HG02938 (cell line): ENCODE data around the gene ZNF862.
"Not testable (repeated sequence)": the region's sequence is repeated elsewhere in the genome, so short reads cannot be mapped to it uniquely, and the experiment has no call there.

Experiments
- ATAC-seq: cut with Tn5 transposase; IDR thresholded peaks from one replicate; pipeline ENCODE4 v1.9.1; 2021; ENCODE audit warnings: mild to moderate bottlenecking, moderate library complexity; ENCODE audit not compliant: unreplicated experiment

ZNF862 gene

DNA sequence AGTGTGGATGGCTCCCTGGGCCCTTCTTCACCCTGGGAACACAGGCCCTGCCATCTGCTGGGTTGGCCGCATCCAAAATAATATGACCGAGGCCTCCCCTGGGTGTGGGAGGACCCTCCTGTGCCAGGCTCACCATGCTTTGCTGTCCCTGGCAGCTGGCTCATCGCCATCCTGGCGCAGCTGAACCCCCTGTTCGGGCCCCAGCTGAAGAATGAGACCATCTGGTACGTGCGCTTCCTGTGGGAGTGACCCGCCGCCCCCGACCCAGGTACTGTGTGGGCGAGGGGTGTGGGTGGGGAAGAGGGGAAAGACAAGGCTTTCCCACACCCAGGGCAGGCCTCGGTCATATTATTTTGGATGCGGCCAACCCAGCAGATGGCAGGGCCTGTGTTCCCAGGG, 40.3 kb downstream of the ZNF862 start:
- no peak for ATAC-seq

DNA sequence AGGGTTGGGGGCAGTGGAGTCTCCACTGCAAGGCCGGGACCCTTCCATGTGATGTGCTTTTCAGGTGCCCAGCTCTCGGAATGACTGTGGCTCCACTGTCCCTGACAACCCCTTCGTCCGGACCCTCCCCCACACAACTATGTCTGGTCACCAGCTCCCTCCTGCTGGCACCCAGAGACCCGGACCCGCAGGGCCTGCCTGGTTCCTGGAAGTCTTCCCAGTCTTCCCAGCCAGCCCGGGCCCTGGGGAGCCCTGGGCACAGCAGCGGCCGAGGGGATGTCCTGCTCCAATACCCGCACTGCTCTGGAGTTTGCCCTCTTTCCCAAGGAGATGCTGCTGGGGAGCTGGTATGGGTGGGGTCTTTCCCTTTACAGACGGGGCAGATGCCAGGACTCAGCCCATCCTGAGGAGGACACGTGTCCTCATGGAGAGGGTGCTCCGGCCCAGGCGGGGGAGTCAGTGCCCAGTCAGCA, 41.1 kb downstream of the ZNF862 start:
- ATAC-seq, result no peak

DNA sequence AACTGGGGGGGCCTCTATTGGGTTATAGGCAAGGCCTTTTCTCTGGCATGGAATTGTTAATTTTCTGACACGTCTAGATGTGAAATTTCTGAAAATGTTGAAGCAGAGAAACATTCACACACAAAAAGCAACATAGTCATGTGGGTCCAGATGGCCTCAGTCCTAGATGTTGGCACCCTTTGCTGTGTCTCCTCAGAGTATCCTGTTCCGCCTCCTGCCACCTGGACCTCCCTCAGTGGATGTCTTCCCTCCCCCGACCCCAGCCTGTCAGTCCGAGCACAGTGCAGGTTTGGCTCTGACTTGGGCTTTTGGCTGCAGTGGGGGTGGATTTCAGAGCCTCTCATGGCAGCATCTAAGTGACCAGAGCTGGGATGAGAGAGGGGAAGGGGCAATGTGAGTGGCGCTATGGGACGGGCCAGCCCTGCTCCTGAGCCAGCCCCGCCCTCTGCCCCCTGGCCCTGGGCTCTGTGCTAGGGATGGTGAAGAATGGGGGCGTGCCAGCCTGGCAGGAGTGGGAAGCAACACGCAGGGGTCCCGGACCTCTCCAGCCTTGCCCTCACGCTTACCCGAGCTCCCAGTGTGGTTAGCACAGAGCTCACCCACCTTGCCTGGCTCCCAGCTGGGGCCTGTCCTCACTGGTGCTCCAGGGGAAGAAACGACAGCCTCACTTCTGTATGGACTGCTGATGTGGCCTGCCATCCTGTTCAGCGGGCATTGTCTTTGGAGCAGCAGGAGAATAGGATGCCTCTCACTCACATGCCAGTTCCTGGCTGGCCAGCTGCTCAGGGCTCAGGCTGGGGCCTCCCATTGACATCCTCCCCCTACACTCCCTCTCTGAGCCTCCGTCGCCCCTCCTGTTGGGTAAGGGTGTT, 41.8 kb downstream of the ZNF862 start:
- ATAC-seq, result no peak

DNA sequence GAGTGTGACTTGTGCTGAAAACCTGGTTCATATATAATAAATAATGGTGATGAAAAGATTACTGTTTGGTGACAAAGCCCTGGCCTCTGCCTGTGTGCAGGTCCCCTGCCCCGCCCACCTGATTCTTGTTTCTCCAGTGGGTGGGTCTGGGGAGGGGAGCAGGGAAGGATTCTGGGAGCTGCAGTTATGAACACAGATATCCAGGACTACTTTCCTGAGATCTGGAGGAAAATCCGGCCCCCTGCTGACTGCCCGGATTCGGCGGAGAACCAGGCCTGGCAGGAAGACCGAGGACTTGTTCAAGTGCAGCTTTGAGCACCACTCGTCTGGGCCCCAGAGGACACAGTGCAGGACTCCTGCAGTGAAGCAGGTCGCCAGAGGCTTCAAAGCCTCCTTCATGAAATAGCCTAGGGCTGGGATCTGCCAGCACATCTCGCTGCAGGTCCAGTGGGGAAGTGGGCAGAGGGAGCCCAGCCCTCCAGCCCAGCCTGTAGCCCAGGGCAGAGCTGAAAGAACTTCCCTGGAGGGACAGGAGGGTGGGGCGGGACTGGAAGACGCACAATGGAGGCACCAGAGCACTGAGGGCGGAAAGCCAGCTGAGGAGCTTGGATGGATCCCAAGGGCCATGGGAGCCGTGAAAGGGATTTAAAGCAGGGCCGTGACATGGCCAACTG, 42.6 kb downstream of the ZNF862 start:
- ATAC-seq, result no peak

DNA sequence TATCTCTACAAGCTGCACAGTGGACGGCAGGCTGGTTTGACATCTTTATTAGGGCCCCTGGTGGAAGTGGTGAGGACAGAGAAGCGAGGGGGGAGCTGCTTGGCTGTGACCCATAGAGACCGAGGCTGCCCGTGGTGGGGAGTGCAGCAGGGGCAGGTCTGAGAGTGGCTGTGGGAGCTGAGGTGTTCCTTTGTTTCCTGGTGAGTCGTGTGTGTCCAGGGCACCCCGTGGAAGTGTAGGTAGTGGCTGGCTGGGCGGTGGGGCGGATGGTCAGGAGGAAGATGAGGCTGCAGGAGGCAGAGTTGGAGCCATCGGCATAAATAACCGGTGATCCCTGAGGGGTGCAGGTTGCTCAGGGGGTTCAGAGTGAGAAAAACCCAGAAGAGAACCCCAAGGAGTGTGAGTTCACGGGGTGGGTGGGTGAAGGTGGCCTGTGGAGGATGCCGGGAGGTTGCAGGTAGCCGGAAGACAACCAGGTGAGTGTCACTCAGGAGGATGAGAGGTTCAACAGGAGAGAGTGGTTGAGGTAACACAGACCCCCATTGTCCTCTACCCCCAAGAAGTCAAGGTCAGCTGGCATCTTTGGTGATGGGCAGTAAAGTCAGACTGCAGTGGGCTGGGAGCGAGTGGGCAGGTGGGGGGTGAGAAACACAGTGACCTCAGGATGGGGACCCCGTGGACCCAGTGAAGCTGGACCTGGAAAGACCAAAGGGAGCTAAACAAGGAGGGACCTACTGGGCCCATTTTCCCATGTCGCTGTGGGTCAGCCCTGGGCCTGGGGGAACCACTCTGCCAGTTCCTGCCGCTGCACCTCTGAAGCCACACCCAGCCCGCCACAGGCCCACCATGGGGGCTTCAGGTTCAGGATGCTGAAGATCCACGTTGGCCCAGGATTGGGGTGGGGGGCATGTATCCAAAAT, 43.4 kb downstream of the ZNF862 start:
- no peak for ATAC-seq

DNA sequence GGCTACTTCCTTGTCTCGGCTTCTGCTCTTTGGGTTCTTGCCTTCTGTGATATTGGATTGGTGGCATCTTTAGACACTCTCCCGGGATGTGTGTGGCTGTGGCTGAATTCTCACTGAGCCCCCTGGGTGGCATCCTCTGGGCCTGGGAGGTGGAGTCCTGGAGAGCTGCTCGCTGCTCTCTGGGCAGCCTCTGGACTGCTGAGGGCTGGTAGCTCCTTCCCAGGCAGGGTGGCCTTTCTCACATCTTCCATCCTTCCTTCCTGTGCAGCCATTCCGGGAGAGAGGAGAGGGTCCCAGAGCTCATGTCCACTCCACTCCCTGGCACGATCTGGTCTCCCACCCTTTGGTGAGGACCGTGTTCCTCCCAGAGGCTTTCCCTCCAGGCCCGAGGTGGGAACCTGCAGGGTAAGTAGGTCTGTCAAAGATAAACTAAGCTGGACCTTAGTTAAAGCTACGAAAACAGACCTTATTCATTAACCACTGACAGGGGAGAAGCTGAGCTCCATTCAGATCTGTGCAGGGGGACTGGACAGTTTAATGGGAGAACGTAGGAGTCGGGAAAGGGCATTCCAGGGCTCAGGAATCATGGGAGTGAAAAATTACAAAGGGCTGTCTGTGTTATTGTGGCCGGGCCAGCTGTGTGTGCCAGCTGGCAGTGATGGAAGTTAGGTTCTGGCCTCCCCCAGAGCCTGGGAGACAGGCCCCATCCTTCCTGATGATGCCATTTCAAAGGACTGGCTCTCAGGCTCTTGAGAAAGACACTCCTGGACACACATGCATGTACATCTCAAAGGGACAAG, 44.3 kb downstream of the ZNF862 start:
- ATAC-seq, result no peak

DNA sequence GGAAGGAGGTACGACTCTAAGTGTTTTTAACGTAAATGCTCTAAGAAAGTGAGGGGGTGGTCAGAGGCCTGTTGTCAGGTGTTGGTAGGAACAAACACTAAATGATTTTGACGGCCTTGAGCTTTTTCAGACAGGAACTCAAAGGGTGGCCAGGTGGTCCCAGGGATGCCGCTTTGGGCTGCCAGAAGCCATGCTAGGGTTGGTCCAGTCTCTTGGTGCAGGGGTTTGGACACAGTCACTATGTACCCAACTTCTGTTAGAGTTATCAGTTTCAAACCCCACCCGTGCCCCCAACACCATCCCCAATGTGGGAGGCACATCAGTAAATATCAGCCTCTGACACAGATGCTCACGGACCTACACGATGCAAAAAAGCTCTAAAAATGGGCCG, 44.9 kb downstream of the ZNF862 start:
- no peak for ATAC-seq

DNA sequence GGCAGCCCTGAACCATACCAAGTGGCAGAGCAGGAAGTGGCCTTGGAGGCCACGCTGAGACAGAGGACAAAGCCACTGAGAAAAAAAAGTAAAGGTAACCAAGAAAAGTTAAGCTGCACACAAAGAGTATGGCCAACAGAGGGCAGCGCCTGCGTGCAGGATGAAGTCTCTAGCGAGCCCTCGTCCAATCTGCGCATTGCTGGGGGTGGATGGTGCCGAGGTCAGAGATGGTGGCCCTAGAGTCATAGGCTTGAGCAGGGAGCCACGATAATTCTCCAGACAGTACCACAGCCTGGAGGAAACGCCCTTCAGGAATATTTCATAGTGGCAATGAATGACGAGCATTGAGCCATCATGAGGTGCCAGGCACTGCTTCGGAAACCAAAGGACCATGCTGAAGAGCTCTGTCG, 45.3 kb downstream of the ZNF862 start:
- peak; percentile 78 for ATAC-seq

DNA sequence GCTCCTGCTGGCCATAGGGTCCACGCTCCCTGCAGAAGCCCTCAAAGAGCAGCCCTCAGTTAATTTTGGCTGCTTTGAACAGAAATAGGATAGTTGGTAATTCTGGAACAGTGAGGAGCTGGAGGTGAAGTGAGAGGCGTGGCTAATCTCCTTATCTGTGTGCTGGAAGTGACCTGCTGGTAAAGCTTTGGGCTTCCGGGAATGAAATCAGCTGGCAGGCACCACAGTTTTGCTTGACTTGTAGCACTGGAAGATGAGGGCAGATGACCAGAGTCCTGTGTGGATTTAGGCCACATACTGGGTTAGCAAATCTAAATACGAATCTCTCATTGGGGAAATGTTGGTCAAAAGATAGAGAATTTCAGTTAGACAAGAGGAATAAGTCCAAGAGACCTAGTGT, 45.8 kb downstream of the ZNF862 start:
- ATAC-seq, result no peak

DNA sequence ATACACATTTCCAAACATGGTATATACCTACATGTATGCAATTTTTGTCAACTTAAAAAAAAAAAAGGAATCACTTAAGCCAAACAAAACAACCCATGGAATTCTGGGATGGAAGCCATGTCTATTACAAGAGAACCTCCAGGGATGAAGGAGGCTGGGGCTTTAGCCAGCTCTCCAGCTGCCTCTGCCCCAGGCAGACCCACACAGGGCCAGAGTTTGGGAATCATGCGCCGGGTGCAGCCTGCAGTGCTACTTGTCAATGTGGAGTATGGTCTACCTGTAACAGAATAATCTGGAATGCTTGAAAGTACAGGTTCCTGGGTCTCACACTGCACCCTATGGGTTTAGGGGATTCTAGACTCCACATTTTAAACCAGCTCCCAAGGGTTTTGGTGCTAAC, 46.4 kb downstream of the ZNF862 start:
- no peak for ATAC-seq

DNA sequence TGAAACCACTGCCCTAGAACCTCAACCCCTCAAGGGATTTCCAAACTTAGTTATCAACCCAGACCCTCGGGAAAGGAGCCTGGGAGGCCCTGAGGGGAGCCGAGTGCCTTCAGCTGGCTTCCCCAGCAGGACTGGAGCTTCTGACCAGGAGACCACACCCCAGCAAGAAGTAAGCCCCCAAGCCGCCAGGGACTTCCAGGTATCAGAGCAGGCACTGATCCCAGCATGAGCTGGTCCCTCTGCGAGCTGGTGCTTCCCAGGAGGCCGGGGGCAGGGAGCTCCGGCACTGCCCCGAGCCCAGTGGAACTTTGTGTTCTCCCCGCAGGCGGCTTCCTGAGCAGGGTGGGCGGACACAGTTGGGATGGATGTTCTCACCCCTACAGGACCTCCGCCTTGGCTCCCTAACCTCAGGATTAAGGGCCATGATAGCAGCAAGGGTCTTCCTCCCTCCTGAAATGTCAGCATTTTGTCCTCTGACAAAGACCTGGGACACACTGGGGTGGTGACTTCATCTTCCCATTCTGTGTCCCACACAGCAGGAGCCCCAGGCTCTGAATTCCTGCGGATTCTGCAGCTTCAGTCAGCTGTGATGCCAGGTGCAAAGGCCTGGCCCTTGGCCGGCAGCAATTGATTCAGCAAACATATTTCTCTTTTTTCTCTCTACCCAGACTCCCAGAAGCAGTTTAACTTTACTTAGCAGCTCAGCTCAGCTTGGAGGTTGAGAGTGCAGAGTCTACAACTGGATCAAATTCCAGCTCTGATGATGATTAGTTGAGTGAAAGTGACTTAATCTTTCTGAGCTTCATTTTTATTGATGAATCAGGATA, 47.2 kb downstream of the ZNF862 start:
- ATAC-seq, result no peak

DNA sequence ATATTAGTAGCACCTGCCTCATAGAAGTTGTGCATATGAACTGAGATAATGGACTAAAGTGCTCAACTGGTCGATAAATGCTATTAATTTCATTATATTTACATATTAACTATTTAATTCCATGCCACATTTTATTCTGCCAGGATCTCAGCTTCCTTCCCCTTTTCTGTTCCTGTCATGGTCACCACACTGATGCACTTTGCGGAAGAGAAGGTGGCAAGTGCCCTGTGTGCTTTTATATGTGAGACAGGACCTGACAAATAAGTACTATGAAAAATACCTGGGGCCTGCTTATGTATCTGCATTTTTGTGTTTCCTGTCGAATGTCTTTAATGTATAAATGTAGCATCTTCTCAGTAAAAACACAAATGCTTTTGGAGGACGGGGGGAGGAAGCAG, 47.8 kb downstream of the ZNF862 start:
- no peak for ATAC-seq

DNA sequence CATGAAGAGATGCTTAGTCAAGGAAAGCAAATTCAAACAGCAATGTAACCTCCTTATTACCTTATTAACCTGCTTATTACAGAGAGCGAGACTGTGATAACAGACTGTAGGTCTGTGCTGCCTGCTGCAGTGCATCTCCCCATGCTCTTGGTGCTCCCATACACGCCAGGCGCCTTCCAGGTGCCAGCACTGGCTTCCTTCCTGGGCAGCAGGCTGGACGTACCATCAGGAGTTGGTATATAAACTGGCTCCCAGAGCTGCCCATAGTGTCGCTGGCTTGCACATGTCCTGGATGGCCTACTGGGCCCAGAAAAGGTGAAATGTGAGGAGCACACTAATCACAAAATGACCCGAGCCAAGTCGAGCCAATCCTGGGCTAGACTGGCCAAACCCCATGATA, 49.1 kb downstream of the ZNF862 start:
- ATAC-seq, result no peak

DNA sequence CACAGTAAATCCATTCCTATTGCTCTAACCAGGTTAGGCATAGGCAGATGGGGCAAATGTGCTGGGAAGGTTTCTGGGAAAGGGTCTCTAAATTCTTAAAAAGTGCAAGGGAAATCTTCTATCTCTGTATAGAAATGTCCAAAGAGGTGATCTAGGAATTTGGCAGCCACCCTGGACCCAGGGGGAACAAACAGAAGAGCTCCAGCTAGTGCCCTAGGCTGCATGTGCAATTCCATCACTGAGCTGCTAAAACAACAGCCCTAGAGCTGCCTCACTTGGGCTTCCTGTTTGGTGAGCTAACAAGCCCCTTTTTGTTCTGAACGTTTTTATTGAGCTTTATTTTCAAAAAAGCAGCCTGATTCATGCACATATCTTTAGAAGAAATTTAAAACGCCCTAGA, 52.5 kb downstream of the ZNF862 start:
- ATAC-seq, result not testable (repeated sequence)

DNA sequence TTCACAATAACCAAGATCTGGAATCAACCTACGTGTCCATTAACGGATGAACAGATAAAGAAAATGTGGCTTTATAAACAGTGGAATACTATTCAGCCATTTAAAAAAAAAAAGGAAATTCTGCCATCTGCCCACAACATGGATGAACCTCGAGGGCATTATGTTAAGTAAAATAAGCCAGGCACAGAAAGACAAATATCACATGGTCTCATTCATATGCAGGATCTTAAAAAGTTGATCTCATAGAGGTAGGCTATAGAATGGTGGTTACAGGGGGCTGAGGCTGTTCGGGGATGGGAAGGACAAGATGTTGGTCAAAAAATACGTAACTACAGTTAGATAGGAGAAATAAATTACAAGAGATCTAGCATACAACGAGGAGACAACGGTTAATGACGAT, 56.8 kb downstream of the ZNF862 start:
- not testable (repeated sequence) for ATAC-seq

DNA sequence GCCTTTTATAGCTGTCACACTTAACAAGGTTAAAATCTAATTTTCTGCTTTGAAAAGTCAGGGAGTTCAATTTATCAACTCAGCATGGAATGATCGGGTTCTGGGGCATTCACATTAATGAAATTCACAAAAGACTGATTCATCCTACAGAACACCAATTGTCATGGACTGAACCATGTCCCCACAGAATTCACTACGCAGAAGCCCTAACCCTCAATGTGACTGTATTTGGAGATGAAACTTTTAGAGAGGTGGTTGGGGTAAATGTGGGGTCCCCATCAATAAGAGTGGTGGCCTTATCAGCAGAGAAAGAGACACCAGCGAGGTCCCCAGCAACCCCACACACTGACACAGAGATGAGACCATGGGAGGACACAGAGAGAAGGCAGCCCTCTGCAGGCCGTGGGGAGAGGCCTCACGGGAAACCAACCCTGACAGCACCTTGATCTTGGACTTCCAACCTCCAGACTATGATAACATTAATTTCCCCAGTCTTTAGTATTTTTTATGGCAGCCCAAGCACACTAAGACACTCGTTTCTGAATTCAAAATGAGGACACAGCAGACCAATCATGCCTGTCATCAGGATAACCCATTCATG, 69.7 kb downstream of the ZNF862 start:
- not testable (repeated sequence) for ATAC-seq

DNA sequence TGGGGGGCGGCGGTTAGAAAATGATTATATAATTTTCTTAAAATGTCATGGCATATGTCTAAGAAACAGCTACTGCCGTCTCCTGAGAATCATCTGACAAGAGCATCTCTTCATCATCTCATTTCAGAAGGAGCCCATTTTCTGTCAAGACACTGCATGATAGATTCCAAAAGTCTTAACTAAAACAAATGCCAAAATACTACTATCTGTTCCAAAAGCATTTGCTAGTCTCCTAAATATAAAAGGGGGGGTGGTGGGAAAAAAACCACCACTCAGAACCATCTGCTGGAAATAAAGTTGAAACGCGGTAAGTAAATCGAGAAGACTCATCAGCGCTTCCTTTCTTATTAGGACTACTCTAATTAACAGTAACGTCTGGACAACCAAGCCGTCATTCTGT, 72.0 kb downstream of the ZNF862 start:
- ATAC-seq, result not testable (repeated sequence)

DNA sequence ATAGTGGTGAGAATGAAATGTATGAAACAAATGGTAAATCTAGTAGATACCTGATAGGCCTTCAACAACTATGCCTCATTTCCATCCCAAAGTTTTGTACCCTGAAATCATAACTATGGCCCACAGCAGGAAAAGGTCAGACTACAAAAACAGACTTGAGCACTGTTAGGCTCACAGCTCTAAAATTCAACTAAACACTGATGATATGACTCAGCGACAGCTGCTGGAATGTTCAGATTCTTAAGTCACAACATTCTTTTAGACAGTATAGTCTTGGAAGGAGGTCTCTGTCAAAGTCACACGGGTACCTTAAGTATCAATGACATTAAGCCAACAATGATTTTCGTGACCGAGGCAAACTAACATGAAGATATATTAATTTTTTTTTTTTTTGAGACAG, 74.0 kb downstream of the ZNF862 start:
- not testable (repeated sequence) for ATAC-seq
